Mucosa of descending colon (tissue), 3 donors: Measurements from ENCODE around the gene USP5. TPM values are rescaled to one million over a fixed set of nuclear protein-coding genes. Genes with fewer than 3 reads are reported as not detected.

Experiments
- ATAC-seq: fragments of 200-7000 bp; cut with Tn5 transposase; one replicate; pipeline ENCODE4 v1.9.1; 2020; ENCODE audit warnings: mild to moderate bottlenecking, moderate library complexity
- DNase-seq, 3 donors: peaks; one replicate each; pipeline ENCODE4 v3.0.0-alpha.2; 2020
- H3K36me3 ChIP-seq: fragments of 200-600 bp; one replicate; pipeline ENCODE4 v1.8.0; 2021; ENCODE audit warnings: low read depth, mild to moderate bottlenecking
- H3K4me1 ChIP-seq: fragments of 200-600 bp; one replicate; pipeline ENCODE4 v1.8.0; 2021; ENCODE audit warnings: low read depth, mild to moderate bottlenecking
- H3K4me3 ChIP-seq: fragments of 200-600 bp; one replicate; pipeline ENCODE4 v1.8.0; 2021; ENCODE audit warnings: mild to moderate bottlenecking
- H3K9me3 ChIP-seq: fragments of 200-600 bp; one replicate; pipeline ENCODE4 v1.8.0; 2021; ENCODE audit warnings: mild to moderate bottlenecking
- intact Hi-C, 2 donors: fragments of 100-400 bp; cut with DNase I in 1 of 2; cut with micrococcal nuclease in 1 of 2; formaldehyde crosslinking; loops; one replicate each; pipeline versions ENCODE4 v1.11.0 to v1.11.1; 2022; cut with DNase I, micrococcal nuclease
- total RNA-seq, 3 donors: library from RNA; stranded (reverse); fragmentation: NEBNext Ultra II Directional in 2 of 3; extraction: Animal tissue kit (Norgen Biotek cat#: 25700) in 2 of 3; gene quantifications; one replicate each; pipeline versions ENCODE4 v1.2.1 to v1.2.4, GENCODE V29; 2021 to 2023
- TF ChIP-seq, protein P1 (sequence below): fragments of 200-600 bp; IDR thresholded peaks from one replicate; pipeline ENCODE4 v1.8.0; 2022; ENCODE audit warnings: antibody characterized with exemption, mild to moderate bottlenecking
- donor health status: DM: no; HTN: no; CAD: no; lungs with moderate emphysema.
- donor health status: DM: no; HTN: no; CAD: no.
- donor health status: DM: no; HTN: yes; CAD: no.

USP5 gene
- total RNA-seq, 3 donors from 2014 or later: 65.9 to 80.7 (median 79.7) TPM

DNA sequence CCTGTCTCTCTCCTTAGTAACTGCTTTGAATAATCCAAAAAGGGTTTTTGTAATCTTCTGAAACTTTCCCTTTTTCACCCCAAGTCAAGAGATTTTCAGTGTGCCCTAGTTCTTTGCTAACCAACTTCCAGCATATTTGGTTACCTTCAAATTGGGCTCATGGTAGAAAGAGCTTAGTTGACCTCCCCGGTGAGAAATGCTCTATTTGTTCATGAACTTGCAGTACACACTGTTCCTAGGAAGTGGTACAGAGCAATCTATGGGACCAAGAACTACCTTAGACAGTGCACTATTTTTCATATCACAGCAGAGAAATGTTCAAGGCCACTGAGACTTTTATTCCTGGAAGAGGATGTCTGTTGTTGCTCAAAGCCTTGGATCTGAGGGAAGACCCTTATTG lies 1.7 kb downstream of the USP5 start:
- H3K4me1 ChIP-seq: peaks cover 19% of the 10 kb centered on the region
- no peaks in the 10 kb centered on the region for H3K36me3 ChIP-seq
- no peak overlapping the region for H3K4me3 ChIP-seq
- DNase-seq: no peak
- TF ChIP-seq, protein P1, sequence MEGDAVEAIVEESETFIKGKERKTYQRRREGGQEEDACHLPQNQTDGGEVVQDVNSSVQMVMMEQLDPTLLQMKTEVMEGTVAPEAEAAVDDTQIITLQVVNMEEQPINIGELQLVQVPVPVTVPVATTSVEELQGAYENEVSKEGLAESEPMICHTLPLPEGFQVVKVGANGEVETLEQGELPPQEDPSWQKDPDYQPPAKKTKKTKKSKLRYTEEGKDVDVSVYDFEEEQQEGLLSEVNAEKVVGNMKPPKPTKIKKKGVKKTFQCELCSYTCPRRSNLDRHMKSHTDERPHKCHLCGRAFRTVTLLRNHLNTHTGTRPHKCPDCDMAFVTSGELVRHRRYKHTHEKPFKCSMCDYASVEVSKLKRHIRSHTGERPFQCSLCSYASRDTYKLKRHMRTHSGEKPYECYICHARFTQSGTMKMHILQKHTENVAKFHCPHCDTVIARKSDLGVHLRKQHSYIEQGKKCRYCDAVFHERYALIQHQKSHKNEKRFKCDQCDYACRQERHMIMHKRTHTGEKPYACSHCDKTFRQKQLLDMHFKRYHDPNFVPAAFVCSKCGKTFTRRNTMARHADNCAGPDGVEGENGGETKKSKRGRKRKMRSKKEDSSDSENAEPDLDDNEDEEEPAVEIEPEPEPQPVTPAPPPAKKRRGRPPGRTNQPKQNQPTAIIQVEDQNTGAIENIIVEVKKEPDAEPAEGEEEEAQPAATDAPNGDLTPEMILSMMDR: no peak
- no peak for ATAC-seq
- intact Hi-C loops: no loop called here
- no peaks in the 10 kb centered on the region for H3K9me3 ChIP-seq

DNA sequence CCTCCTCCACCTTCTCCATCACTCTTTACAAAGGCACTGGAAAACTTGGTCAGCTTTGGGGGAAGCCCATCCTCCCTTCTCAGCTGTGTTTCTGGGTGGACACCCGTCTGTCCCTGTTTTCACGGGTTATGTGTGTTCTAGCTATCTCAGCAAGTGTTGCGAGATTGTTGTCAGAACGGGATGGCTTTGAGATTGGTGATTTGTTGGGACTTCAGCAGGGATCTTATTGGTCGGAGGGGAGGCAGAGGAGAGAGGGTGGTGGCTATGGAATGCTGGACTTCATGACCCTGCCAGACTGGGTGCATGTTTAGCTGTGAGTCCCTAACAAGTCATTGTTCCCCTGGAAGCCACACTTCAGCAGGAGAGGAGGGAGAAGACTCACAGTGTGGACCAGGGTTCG lies 2.1 kb downstream of the USP5 start:
- no peaks in the 10 kb centered on the region for H3K36me3 ChIP-seq
- ATAC-seq: no peak
- peaks cover 19% of the 10 kb centered on the region for H3K4me1 ChIP-seq
- no peak for DNase-seq
- TF ChIP-seq, protein P1: no peak
- intact Hi-C loops: no loop called here
- no peak overlapping the region for H3K4me3 ChIP-seq
- no peaks in the 10 kb centered on the region for H3K9me3 ChIP-seq

DNA sequence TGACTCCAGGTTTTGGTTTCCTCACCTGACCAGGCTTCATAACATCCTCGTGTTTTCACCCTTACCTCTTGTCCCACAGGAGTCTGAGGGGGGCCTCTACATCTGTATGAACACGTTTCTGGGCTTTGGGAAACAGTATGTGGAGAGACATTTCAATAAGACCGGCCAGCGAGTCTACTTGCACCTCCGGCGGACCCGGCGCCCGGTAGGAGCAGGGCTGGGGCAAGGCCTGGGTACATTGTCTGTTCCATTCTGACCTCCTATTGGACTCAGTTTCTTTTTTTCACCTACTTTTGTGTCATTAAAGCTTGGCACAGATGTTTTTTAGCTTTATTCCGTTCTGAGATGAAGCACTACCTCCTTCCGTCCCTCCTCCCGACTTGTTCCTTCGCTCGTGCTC lies 3.4 kb downstream of the USP5 start:
- ATAC-seq (no peak), DNase-seq (no peak)
- H3K4me1 ChIP-seq: peaks cover 19% of the 10 kb centered on the region
- intact Hi-C loops: no loop called here
- H3K36me3 ChIP-seq: no peaks in the 10 kb centered on the region
- TF ChIP-seq, protein P1: no peak
- no peaks in the 10 kb centered on the region for H3K9me3 ChIP-seq
- no peak overlapping the region for H3K4me3 ChIP-seq

DNA sequence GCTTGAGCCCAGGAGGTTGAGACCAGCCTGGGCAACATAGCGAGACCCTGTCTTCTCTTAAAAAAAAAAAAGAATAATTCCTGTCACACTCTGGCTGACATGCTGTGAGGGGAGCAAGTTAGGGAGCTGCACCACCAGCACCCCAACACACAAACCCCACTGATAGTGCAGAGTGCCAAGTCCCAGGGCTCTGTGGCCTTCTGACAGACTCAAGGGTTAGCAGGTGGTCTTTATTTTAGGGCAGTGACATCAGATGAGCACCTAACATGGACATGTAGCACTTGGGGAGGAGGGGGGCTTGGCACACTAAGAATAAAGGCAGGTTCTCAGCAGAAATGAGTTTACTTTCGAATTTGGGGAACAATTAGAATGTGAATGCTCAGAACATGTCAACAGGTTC lies 6.8 kb downstream of the USP5 start:
- Histone ChIP-seq H3K36me3 (peaks cover 7% of the 10 kb centered on the region), H3K4me1 (peaks cover under 1% of the 10 kb centered on the region), H3K9me3 (no peaks in the 10 kb centered on the region), H3K4me3 (no peak overlapping the region)
- DNase-seq: no peak
- TF ChIP-seq, protein P1: no peak
- intact Hi-C loops: no loop called here
- no peak for ATAC-seq

DNA sequence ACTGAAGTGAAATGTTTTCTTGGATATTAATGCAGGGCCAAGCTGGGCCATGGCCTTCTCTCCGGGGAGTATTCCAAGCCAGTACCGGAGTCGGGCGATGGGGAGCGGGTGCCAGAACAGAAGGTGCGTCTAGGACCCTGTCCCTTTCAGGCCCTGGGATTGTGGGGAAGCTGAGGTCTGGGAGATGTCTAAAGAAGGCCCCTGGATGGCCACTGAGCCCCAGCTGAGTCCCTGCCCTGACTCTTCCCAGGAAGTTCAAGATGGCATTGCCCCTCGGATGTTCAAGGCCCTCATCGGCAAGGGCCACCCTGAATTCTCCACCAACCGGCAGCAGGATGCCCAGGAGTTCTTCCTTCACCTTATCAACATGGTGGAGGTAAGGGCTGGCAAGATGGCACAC lies 8.2 kb downstream of the USP5 start:
- TF ChIP-seq, protein P1: no peak
- intact Hi-C loops: no loop called here
- H3K4me1 ChIP-seq: no peaks in the 10 kb centered on the region
- no peak for ATAC-seq
- no peaks in the 10 kb centered on the region for H3K9me3 ChIP-seq
- DNase-seq: peak in 1 of 3 donors; percentile 26
- H3K36me3 ChIP-seq: peaks cover 7% of the 10 kb centered on the region
- no peak overlapping the region for H3K4me3 ChIP-seq

DNA sequence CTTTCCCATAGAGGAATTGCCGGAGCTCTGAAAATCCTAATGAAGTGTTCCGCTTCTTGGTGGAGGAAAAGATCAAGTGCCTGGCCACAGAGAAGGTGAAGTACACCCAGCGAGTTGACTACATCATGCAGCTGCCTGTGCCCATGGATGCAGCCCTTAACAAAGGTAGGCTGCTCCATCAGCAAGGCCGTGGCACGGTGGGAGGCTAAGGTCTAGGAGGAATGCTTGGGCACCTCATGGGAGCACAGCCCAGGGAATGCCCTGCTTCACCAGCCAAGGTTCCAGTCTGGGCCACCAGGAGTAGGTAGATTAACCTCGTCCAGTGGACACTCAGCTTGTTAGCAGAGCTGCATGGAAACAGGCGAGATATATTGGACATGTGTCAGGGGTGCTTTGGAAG lies 9.0 kb downstream of the USP5 start:
- intact Hi-C loops: no loop called here
- H3K4me1 ChIP-seq: no peaks in the 10 kb centered on the region
- no peaks in the 10 kb centered on the region for H3K9me3 ChIP-seq
- TF ChIP-seq, protein P1: no peak
- DNase-seq (peak in 1 of 3 donors; percentile 25), ATAC-seq (no peak)
- H3K36me3 ChIP-seq: peaks cover 7% of the 10 kb centered on the region
- H3K4me3 ChIP-seq: no peak overlapping the region
